Caco-2 (cell line): Measurements from ENCODE around the gene ESR2. TPM values are rescaled to one million over a fixed set of nuclear protein-coding genes. Genes with fewer than 3 reads are reported as not detected.

Source experiments
- BruUV-seq: library from RNA; stranded (reverse); fragments of 400-500 nt; replicated peaks from 2 replicates; lab custom pipeline; 2021; lab: Mats Ljungman, UMichigan
- CTCF ChIA-PET: fragments of 300-600 bp; sonication (Branson Sonifier 250); formaldehyde crosslinking; loops from one replicate; lab custom pipeline; 2022; ENCODE audit warnings: antibody characterized with exemption; lab: Charles Lee
- POLR2A ChIA-PET: fragments of 300-600 bp; sonication (Branson Sonifier 250); formaldehyde crosslinking; loops from one replicate; lab custom pipeline; 2022; ENCODE audit warnings: antibody characterized with exemption; lab: Charles Lee
- DNase-seq, 2 experiments: peaks; one replicate each; pipeline versions ENCODE4 v3.0.0 to v3.0.0-alpha.2; 2020 to 2022
- H3K27me3 ChIP-seq: replicated peaks from 2 replicates; pipeline ENCODE4 v1.6.0; 2011; ENCODE audit warnings: low read length; ENCODE audit not compliant: control insufficient read depth, insufficient read depth
- H3K36me3 ChIP-seq: 2 replicates; pipeline ENCODE4 v1.5.1; 2011; ENCODE audit warnings: low read length; ENCODE audit not compliant: control insufficient read depth, insufficient read depth
- H3K4me1 ChIP-seq: fragments of 250-450 bp; sonication (Bioruptor Pico); 2 replicates; pipeline ENCODE4 v1.5.1; 2020; ENCODE audit warnings: mild to moderate bottlenecking
- H3K4me3 ChIP-seq: 2 replicates; pipeline ENCODE4 v1.5.1; 2011; ENCODE audit warnings: low read depth, mild to moderate bottlenecking, control low read depth, low read length
- H3K9me3 ChIP-seq: fragments of 250-450 bp; sonication (Bioruptor Pico); 2 replicates; pipeline ENCODE4 v1.5.1; 2020; ENCODE audit warnings: mild to moderate bottlenecking, moderate library complexity
- H3K27ac Mint-ChIP-seq: one replicate; pipeline ENCODE4 v1.8.0; 2022; ENCODE audit warnings: mixed read lengths; ENCODE audit not compliant: unreplicated experiment
- H3K27me3 Mint-ChIP-seq: one replicate; pipeline ENCODE4 v1.8.0; 2022; ENCODE audit warnings: mixed read lengths; ENCODE audit not compliant: insufficient read depth, unreplicated experiment
- H3K36me3 Mint-ChIP-seq: one replicate; pipeline ENCODE4 v1.8.0; 2022; ENCODE audit warnings: mild to moderate bottlenecking, mixed read lengths; ENCODE audit not compliant: insufficient read depth, unreplicated experiment
- H3K4me1 Mint-ChIP-seq: one replicate; pipeline ENCODE4 v1.8.0; 2022; ENCODE audit warnings: low read depth, mixed read lengths; ENCODE audit not compliant: unreplicated experiment
- H3K4me3 Mint-ChIP-seq: one replicate; pipeline ENCODE4 v1.8.0; 2022; ENCODE audit warnings: mild to moderate bottlenecking, moderate library complexity, mixed read lengths; ENCODE audit not compliant: unreplicated experiment
- H3K9me3 Mint-ChIP-seq: one replicate; pipeline ENCODE4 v1.8.0; 2022; ENCODE audit warnings: mixed read lengths; ENCODE audit not compliant: unreplicated experiment
- intact Hi-C: fragments of 100-400 bp; cut with micrococcal nuclease; formaldehyde crosslinking; loops from one replicate; pipeline ENCODE4 v1.10.0; 2022; ENCODE audit not compliant: unreplicated experiment
- total RNA-seq: library from RNA; stranded (reverse); gene quantifications from 2 replicates; pipeline ENCODE4 v1.2.3, GENCODE V29; 2022
- TF ChIP-seq, protein P1 (sequence below), 2 experiments: fragments of 200-600 bp in 1 of 2; IDR thresholded peaks; 1 replicate in 1 of 2; 2 replicates in 1 of 2; pipeline versions ENCODE4 v1.5.1 to v1.8.0; 2011 to 2022; ENCODE audit warnings: antibody characterized with exemption in 1 of 2, control low read depth in 1 of 2, inconsistent platforms in 1 of 2, low read depth in 1 of 2, low read length in 1 of 2, mild to moderate bottlenecking in 1 of 2, moderate library complexity in 1 of 2; ENCODE audit not compliant: insufficient read depth in 1 of 2, severe bottlenecking in 1 of 2, unreplicated experiment in 1 of 2

ESR2 gene
- total RNA-seq, 1 experiment from 2014 or later = 0.23 TPM

DNA sequence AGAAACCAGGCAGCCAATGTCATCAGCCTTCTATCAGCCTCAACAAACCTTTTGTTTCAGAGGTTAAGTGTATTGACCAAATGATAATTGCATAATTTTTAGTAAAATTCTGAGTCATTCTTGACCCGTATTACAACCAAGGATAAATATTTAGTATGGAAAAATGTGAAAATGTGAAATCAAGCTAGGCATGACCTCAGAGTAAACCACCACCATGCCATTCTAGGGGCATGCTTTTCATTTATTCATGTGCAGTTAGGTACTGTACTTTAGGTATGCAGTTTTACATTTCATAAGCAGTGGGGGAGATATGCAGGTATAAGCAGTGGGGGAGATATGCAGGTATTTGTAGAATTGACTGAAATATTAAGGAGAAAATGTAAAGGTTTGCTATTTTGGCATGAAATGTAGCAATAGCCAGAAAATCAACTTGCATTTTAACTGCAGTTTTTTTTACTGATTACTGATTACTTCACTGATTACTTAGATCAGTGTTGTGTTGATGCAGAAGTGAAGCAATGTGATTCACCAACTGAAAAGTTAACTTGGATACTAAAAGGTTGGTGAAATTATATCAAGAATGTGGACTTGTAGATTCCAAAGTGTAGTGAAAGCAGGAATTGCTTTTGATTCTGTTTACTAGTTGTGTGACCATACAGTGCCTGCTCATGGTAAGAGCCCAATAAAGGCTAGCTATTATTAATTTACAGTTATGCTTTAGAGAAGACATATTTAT is 184.2 kb downstream of the ESR2 start:
- H3K27me3 ChIP-seq = no peaks in the 10 kb centered on the region
- intact Hi-C loops = no loop called here
- H3K4me1 Mint-ChIP-seq = no peaks in the 10 kb centered on the region
- no peaks in the 10 kb centered on the region for H3K9me3 Mint-ChIP-seq
- H3K36me3 Mint-ChIP-seq = peaks cover 1% of the 10 kb centered on the region
- ChIA-PET POLR2A (no interaction called here), CTCF (no interaction called here)
- H3K27ac Mint-ChIP-seq = no peak overlapping the region
- no peak for DNase-seq
- BruUV-seq = no TSS peak
- TF ChIP-seq, protein P1, sequence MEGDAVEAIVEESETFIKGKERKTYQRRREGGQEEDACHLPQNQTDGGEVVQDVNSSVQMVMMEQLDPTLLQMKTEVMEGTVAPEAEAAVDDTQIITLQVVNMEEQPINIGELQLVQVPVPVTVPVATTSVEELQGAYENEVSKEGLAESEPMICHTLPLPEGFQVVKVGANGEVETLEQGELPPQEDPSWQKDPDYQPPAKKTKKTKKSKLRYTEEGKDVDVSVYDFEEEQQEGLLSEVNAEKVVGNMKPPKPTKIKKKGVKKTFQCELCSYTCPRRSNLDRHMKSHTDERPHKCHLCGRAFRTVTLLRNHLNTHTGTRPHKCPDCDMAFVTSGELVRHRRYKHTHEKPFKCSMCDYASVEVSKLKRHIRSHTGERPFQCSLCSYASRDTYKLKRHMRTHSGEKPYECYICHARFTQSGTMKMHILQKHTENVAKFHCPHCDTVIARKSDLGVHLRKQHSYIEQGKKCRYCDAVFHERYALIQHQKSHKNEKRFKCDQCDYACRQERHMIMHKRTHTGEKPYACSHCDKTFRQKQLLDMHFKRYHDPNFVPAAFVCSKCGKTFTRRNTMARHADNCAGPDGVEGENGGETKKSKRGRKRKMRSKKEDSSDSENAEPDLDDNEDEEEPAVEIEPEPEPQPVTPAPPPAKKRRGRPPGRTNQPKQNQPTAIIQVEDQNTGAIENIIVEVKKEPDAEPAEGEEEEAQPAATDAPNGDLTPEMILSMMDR (IDR thresholded peaks at IDR 0.05; ENCODE audit: insufficient read depth in 1 of 2, low read depth in 1 of 2, low read length in 1 of 2, severe bottlenecking in 1 of 2, unreplicated experiment in 1 of 2) = no peak
- no peaks in the 10 kb centered on the region for H3K27me3 Mint-ChIP-seq
- H3K36me3 ChIP-seq = peaks cover 2% of the 10 kb centered on the region; the same call in 1 of the 2 replicates
- no peaks in the 10 kb centered on the region; the same call in 1 of the 2 replicates for H3K4me1 ChIP-seq
- no peak overlapping the region for H3K4me3 Mint-ChIP-seq
- no peaks in the 10 kb centered on the region for H3K9me3 ChIP-seq
- H3K4me3 ChIP-seq = no peak overlapping the region

DNA sequence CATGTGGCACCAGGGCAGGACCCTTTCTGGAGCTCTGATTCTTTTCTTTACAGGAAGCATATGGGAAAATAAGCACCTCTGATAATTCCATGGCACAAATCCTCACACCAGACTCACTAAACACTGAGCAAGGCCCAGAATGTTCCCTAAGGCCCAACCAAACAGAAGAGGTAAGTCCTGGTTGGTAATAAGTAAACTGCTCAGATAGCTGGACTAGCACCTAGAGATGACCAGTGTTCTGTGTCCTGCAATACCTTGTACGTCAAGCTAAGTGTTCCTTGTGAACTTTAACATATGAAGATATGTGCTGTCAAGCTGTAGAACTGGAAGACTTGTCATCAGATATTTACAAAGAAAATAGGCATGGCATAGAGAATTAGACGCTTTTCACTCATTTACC is 186.7 kb downstream of the ESR2 start:
- Mint-ChIP-seq H3K4me3 (no peak overlapping the region), H3K27ac (no peak overlapping the region), H3K9me3 (no peaks in the 10 kb centered on the region), H3K4me1 (no peaks in the 10 kb centered on the region), H3K36me3 (no peaks in the 10 kb centered on the region), H3K27me3 (no peaks in the 10 kb centered on the region)
- BruUV-seq = no TSS peak
- H3K36me3 ChIP-seq = no peaks in the 10 kb centered on the region
- ChIA-PET POLR2A (no interaction called here), CTCF (no interaction called here)
- no peaks in the 10 kb centered on the region for H3K27me3 ChIP-seq
- H3K4me3 ChIP-seq = no peak overlapping the region
- H3K4me1 ChIP-seq = no peaks in the 10 kb centered on the region
- no peaks in the 10 kb centered on the region for H3K9me3 ChIP-seq
- TF ChIP-seq, protein P1 (IDR thresholded peaks at IDR 0.05; ENCODE audit: insufficient read depth in 1 of 2, low read depth in 1 of 2, low read length in 1 of 2, severe bottlenecking in 1 of 2, unreplicated experiment in 1 of 2) = no peak
- no peak for DNase-seq
- intact Hi-C loops = no loop called here

DNA sequence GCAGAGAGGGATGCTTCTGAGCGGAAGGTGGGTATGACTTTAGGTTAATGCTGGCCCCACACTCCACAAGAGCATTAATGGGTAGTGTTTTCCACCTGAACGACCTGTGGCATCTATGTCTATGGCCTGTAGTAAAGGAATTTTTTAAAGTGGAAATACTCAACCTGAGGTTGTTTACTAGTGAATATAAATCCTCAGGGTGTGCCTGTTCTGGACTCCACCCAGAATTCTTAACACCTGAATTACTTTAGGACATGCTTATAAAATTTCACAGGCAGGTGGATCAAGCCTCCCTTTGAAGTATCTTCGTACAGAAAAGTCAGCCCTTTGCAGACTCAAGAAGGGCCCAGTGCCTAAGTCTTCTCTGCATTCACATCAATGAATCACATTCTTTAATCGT is 196.1 kb downstream of the ESR2 start:
- POLR2A ChIA-PET = no interaction called here
- no peak for DNase-seq
- no peaks in the 10 kb centered on the region for H3K4me1 ChIP-seq
- H3K4me3 ChIP-seq = no peak overlapping the region
- no peaks in the 10 kb centered on the region for H3K4me1 Mint-ChIP-seq
- no peaks in the 10 kb centered on the region for H3K9me3 ChIP-seq
- CTCF ChIA-PET = no interaction called here
- no peaks in the 10 kb centered on the region for H3K36me3 ChIP-seq
- TF ChIP-seq, protein P1 (IDR thresholded peaks at IDR 0.05; ENCODE audit: insufficient read depth in 1 of 2, low read depth in 1 of 2, low read length in 1 of 2, severe bottlenecking in 1 of 2, unreplicated experiment in 1 of 2) = no peak
- no peaks in the 10 kb centered on the region for H3K27me3 Mint-ChIP-seq
- no TSS peak for BruUV-seq
- no peak overlapping the region for H3K27ac Mint-ChIP-seq
- peaks cover 13% of the 10 kb centered on the region for H3K36me3 Mint-ChIP-seq
- H3K4me3 Mint-ChIP-seq = no peak overlapping the region
- no peaks in the 10 kb centered on the region for H3K9me3 Mint-ChIP-seq
- intact Hi-C loops = no loop called here
- no peaks in the 10 kb centered on the region for H3K27me3 ChIP-seq
